GM18507 (cell line): Measurements from ENCODE around the gene BGN.

ENCODE experiments used
- DNase-seq: peaks from one replicate; pipeline ENCODE4 v3.0.0; 2011; ENCODE audit warnings: low read depth; ENCODE audit not compliant: insufficient read length; ENCODE audit errors: extremely low spot score
- FAIRE-seq: peaks from 2 replicates; lab custom pipeline; 2011; peaks lifted over from hg19 to GRCh38; lab: Jason Lieb, UNC

The BGN gene

DNA sequence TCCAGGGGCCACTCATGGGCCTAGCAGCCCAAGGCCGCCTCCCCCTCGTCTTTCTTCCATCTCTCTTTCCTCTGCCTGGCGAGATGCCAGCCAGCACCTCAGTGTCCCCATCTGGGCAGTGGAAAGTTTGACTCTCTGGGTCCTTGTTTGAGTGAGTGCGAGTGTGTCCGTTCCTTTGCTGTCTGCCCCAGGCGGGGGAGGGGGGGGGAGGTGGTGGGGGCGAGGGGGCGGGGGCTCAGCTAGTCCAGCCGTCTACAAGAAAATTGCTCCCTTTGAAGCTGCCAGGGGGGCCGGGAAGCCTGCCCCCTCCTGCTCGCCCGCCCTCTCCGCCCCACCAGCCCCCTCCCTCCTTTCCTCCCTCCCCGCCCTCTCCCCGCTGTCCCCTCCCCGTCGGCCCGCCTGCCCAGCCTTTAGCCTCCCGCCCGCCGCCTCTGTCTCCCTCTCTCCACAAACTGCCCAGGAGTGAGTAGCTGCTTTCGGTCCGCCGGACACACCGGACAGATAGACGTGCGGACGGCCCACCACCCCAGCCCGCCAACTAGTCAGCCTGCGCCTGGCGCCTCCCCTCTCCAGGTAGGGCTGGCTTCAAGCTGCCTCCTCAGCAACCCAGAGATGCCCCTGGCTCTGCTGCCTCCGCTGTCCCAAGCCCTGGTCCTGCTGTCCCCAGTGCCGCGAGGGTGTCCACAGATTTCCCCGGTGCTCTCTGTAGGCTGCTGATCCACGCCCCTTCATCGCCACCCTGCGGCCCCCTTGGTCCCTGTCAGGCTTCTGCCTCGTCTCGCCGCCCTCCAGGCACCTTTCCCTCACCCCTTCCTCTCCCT lies at the start of gene BGN:
BGN (plus strand) TSS at position 440 of the 821 bp plus-strand sequence. CDS start 9,652 bp downstream, outside the sequence.
- DNase-seq (no peak), FAIRE-seq (no peak)

DNA sequence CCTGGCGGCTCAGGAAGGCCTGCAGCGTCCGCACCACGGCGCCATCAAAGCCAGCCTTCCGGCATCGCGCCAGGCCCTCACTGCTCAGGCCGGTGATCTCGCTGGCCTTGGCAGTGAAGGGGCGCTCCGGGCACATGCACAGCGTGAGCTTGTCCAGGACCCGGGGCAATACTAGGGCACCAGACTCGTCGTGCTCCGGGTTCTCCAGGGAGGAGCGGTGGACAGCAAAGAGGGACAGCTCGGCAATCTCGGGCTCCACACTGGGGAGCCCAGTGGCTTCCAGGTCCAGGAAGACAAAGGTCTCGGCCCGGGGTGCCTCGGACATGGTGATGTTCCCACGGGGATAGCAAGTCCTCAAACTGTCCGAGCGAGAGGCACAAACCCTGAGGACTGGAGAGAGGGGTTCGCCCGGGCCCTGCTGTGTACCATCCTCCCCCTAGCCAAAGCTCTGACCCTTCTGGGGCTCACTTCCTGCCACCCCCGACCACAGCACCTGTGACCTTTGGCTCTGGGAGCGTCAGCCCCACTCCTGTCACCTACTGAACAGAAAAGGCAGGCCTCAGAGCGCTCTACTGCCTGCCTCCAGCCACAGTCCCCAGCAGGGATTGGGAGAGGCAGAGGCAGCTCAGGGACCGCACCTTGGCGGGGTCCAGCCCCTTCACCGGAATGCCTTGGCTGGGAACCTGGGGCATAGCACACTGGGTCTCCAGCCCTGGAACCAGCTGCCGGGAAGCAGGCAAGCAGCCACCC lies 49.5 kb upstream of the BGN start:
- DNase-seq, result no peak

DNA sequence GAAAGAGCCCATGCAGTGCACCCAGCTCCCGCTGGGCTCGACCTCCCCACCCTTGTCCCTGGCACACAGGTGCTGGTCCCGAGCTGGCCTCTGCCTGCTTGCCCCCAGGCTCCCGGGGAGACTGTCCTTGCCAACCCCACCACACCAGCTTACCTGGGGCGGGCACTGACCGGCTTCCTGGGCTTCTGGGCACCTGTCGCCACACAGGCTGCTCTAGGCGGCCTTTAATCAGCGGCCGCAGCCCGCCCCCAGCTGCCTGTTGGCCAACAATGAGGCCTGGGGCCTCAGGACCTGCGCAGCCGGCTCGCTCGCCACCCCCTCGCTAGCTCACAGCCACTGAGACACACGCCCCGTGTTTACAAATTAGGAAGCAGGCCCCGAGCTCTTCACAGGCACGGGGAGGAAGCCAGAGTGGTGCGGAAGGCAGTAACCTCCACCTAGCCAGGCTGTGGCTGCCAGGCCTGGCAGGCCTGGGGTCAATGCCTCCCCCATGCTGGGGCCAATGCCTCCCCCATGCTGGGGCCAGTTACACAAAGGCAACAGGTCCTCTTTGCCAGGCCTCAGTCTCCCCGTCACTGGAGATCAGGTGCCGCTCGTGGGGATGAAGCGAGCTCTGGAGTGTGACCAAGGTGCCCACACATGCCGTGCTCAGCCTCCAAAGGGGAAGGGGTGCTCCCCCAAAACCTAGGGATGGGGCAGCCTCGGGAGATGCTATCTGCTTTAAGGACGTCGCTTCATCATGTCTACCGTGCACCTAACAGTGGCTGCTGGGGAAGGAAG lies 48.7 kb upstream of the BGN start, which contains the start of gene TREX2:
TREX2 (minus strand) TSS at position 201 of the 780 bp plus-strand sequence. CDS start 626 bp downstream, outside the sequence.
- FAIRE-seq (no peak), DNase-seq (no peak)

More for the DNA sequence above, 49.5 kb upstream of the BGN start:
- no peak for FAIRE-seq

DNA sequence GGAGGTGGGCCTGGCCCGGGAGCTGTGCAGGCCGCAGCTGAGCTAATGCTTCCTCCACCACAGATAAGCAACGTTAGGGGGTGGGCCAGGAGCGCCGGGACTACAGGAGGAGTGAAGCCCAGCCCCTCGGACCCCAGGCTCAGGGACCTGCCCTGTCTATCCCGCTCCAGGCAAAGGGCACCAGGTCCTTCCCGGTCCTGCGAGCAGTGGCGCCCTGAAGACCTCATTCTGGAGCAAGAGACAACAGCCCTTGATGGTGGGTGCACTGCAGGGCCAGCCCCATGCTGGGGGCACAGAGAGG lies 48.2 kb upstream of the BGN start:
- no peak for FAIRE-seq
- no peak for DNase-seq

DNA sequence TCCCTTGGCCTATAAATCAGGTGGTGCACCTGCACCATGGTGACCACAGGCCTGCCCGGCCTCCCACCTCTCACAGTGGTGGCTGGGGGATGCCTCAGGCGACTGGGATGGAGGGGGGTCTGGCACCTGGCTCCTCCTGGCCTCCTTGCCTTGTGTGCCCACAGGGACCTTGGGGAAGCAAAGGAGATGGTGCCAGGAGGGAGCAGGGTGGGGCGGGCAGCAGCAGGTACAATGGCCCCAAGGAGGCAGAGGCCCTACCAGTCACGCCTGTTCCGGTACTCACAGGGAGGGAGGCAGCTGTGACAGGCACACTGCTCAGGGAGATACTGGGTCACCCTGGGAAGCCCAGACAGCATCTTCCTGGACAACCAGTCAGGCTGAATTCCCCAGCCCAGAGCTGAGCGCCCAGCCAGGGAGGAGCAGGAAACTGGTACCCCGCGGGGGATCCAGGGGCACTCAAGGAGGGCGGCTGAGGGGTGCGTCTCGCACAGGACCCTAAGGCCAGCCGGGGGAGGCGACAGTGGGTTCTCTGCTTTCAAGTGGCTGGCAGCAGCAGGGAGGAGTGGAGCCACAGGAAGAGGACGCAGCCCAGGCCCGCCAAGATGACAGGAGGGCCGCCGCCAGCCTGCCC lies 47.7 kb upstream of the BGN start:
- FAIRE-seq (no peak), DNase-seq (no peak)

DNA sequence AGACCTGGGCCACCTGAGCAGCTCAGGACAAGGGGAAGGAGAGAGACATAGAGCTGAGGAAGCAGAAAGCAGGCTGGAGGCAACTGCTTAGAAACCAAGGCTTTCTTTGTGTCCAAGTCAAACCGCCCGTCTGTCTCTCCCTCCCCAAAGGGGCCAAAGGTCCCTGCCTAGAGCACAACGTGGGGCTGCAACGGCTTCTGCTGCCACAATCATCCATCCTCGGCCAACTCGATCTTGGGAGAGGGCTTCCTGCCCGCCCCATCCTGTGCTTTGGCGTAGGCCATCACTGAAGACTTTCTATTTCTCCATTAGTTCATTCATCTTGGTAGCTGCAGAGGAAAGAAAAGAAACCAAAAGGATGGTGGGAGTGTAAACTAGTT lies 47.2 kb upstream of the BGN start:
- FAIRE-seq (no peak), DNase-seq (no peak)

DNA sequence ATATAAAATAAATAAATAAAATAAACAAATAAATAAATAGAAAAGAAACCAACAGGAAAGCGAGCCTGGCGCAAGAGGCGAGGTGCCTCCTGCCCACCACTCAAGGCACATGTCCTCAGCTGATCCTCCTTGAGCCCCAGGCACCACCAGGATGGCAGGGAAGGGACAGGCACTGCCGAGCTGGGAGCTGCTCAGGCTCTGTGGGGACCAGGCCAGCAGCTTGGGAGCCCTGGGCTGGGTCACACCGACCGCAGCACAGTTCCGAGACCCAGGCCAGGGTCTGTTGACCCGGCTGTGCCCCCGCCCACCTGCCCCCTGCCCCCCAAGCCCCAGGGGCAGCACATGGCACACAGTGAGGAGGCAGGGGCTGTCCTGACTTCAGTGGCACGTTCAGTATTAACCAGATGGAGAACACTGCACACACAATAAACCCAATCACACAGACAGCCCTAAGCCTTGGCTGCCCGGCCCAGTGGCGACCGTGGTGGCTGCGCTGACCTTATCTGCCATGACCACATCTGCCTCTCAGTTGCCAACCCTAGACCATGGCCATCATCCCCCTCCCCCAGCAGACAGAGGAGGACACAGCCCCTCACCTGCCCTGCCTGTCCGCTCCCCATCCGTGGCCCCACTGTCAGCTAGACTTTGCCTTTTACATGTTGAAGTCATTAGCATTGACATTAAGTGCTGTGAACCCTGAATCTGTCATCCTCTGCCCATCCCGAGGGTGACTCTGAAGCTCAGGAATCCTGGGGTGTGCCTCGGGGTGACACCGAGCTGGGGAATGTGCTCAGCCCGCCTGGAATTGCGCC lies 46.0 kb upstream of the BGN start:
- FAIRE-seq (no peak), DNase-seq (no peak)

DNA sequence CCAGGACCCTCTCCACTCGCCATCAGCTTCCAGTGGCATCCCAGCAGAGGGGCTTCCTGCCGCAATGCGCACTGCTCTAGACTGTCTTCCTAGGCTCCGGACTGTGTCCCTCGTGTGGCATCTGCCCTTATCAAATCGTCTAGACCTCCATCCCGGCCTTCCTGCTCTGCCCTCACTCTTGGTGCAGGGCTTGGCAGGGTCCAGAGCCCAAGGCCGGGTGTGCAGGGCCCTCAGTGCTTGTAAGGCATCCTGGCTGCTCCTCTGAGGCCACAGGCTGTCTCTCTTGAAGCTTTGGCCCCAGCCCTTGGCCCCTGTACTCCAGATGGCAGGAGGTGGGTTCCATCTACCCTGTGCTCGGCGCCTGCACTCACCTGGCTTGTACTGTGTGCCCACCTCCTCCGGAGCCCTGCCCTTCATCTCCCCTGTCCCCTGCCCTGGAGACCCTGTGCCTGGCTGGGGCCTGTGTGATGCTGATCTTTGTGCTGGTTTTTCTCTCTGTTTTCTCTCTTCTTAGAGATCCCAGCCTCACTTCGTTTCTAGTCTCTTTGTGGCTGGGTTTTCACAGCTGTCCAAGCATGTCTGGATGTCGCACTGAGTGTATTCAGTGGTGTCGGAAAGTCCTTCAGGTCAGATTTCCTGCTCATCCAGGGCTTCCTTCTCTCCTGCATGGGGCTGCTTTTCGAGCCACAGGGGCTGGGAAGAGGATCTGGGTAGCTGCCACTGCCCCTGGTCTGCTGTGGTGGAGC lies 45.2 kb upstream of the BGN start:
- no peak for FAIRE-seq
- DNase-seq, result no peak

DNA sequence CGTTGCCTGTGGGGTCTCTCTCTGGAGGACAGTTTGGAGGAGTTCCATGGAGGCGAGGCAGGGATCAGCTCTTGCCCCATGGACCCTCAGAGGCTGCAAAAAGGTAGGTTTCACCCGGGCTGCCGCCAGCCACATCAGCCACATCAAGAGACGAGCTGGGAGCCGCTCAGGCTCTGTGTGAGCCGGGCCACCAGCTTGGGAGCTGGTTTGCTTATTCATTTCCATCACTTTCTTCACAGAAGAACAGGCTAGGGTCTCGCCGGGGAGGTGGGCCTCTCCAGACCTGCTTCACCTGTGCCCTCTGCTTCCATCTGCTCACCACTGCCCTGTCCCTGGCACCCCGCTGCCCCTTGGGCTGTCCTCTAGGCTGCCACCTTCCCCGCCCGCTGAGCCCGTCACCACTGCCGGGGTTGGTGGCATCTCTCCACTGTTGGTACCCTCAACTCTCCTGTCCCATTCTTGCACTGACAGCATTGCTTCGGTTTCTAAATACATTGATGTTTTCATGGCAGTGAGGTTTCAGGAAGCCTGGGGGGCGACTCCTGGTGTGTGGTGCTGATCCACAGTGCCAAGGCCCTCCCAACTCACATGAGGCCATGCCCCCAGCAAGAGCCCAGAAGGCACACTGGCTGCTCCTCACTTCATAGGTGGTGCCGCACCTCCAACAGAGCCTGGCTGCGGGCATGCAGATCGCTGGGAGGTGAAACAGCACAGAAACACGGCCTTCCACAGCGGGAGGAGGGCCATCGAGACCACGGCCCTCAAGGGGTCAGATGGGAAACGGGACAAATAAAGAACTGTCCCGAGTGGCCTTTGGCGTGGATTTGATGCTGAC lies 44.4 kb upstream of the BGN start:
- FAIRE-seq (no peak), DNase-seq (no peak)

DNA sequence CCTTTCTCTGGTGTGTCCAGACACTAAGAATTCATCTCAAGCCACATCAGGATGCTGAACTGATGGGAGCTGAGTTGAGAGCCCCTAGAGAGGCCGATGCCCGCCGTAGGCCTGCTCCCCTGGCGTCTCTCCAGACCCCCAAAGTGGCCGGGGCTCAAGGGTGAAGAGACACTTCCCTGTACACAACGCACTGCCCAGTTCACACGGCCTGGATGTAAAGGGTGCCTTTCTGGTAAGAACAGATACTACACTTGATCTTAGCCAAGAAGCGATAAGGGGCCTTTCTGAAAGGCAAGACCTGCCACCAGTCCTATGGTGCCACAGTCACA lies 43.9 kb upstream of the BGN start:
- no peak for FAIRE-seq
- DNase-seq, result no peak

DNA sequence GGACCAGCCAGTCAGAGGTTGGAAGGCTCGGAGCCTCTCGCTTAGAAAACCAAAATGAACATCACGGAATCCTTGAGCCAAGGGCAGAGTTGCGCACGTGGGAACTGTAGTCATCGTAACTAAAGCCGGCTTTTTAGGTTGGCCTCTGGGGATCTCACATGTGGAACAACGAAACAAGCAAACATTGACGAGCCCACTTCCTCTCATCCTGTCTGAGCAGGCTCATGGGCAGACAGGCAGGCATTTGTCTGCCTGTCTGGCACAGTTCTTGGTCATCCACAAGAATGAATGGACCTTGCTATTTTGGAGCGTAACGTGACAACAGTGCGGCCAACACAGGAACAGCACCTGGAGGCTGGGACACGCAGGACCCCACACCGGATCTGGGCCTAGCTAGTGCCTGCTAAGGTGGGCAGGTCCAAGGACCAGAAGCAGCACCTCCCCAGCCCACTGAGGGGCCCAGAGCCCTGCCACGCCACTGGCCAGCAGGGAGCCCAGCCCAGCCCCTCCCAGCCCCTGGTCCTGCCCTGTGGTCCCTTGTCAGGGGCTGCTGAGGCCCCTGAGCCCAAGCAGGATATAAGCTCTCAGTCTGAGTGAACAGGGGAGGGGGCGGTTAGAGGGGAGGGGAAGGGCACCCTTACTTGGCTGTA lies 39.8 kb upstream of the BGN start:
- no peak for DNase-seq
- FAIRE-seq, result no peak

DNA sequence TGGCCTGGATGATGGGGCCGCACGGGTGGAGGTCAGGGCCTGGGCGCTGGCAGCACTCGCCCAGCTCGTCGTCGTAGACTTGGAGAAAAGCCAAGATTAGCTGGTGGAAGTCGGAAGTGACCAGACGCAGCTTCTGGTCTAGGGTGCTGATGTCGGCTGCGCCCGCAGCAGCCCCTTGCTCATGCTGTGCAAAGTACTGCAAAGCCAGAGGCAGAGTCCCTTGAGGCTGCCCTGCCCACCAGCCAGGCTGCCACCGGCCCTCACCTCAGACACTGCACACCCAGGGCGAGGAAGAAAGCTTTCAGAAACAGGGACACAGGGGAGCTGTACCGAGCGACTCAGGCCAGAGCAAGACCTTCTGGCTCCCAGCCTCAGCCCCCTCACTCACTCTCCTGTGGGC lies 39.2 kb upstream of the BGN start:
- no peak for DNase-seq
- FAIRE-seq, result no peak

DNA sequence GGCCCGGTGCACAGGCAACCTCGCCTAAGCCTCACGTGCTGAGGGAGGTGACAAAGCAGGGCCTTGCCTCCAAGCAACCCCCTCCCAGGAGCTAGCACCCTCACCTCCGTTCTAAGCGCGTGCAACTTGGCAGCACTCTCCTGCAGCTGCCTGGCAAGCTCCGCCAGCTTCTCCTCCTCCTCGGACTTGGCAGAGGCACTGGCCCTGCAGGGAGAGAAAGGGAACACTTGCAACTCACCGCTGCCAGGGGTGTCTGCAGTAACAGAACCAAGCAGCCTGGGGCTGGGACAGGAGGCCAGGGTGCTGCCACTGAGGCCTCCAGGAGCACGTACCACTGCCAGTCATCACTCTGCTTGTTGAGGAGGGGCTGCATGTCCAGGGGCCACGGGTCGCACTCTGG lies 38.6 kb upstream of the BGN start:
- no peak for DNase-seq
- FAIRE-seq, result no peak

DNA sequence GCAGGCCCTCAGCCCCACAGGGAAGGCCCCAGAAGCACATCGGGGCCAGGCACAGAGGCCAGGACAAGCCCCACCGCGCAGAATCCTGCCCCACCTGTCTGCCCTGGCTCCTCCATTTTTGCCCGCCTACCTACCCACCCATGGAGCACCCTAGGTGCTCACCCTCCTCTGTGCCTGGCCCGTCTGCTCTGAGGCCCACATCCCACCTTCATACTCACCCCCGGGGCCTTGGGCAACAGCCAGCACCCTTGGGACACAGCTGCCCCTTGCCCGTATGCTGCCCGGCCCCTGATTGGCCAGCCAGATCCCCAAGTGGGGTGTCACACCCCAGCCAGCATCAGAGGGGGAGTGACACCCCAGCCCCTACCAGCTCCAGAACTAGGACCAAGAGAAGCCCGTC lies 38.1 kb upstream of the BGN start:
- FAIRE-seq, result no peak
- DNase-seq, result no peak

DNA sequence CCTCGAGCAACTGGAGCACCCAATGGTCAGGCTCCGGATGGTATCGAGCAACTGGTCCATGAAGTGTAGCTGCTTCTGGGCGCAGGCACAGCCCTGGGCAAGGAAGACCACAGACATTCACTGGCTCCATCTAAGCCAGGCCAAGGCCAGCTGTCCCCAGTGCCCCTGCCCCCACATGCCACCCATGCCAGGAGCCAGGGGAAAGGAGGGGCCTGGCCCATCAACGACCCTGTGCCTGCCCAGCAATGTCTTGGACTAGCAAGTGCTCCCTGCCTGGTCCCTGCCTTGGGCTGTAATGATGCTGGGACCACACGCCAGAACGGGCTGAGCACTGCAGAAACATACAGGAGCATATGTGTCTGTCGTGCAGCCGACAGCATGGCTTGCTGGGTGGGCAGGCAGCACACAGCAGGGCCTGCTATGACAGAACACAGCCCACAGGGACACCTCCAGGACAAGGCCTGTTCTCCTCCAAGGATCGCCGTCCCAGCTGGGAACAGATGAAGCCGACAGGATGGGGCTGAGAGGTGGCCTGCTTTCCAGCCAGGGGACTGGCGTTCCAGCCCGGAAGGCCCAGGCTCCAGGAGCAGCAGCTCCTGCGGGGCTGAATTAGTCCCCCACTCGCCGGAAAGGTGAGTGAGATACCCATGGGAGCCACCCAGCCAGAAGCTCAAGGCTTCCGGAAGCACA lies 37.5 kb upstream of the BGN start:
- FAIRE-seq, result no peak
- no peak for DNase-seq

DNA sequence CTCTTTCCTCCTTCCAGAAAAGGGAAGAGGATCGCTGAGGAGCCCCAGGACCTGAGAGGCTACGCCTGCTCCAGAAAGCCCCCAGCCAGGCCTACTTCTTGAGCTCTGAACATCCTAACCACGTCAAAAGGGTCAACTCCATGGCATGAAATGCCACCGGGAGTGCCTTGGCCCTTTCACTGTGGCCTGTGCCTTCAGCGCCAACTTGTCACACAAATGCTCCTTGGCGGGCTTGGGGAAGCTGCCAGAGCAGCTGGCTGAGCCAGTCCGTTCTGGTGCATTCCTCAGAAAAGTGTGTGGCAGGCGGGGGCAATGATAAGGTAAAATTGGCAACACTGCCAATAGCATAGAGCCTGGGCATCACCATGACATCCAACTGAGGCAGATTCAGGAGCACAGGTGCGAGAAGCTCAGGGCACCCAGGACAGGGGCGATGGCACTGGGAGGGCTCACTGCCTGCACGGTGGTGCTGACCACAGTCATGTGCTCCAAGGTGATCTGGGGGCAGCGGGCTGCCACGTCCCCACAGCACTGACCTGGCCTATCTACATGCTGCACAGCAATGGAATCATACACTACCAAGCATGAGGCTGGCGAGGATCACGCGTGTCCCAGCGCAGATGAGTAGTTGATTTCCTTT lies 36.8 kb upstream of the BGN start:
- DNase-seq, result no peak
- no peak for FAIRE-seq
